GM23248 (cell line): Measurements from ENCODE around the gene ZNF836.

Experiments
- EZH2 ChIP-seq: fragments of 200-600 bp; sonication (generic); IDR thresholded peaks from 2 replicates; pipeline ENCODE4 v1.6.1; 2018; ENCODE audit warnings: antibody characterized with exemption, mild to moderate bottlenecking; ENCODE audit not compliant: insufficient read depth, poor library complexity, severe bottlenecking
- EZH2phosphoT487 ChIP-seq: fragments of 200-600 bp; sonication (generic); IDR thresholded peaks from 2 replicates; pipeline ENCODE4 v1.6.1; 2018; ENCODE audit warnings: antibody characterized with exemption, moderate library complexity, mild to moderate bottlenecking, low read depth; ENCODE audit not compliant: insufficient read depth

- no peak for TF ChIP-seq EZH2
- no peak for TF ChIP-seq EZH2phosphoT487
These were observed 23.2 kb downstream of the ZNF836 start for GRCh38 chr19:52148256-52148655.
